Measurements from ENCODE around the gene TEX29. TPM values are rescaled to one million over a fixed set of nuclear protein-coding genes. Genes with fewer than 3 reads are reported as not detected.
A peak's percentile ranks its signal among the peaks of the same experiment; 100 is the strongest.

TEX29 gene
- polyA plus RNA-seq, 6 donors from 2014 or later, result not detected

DNA sequence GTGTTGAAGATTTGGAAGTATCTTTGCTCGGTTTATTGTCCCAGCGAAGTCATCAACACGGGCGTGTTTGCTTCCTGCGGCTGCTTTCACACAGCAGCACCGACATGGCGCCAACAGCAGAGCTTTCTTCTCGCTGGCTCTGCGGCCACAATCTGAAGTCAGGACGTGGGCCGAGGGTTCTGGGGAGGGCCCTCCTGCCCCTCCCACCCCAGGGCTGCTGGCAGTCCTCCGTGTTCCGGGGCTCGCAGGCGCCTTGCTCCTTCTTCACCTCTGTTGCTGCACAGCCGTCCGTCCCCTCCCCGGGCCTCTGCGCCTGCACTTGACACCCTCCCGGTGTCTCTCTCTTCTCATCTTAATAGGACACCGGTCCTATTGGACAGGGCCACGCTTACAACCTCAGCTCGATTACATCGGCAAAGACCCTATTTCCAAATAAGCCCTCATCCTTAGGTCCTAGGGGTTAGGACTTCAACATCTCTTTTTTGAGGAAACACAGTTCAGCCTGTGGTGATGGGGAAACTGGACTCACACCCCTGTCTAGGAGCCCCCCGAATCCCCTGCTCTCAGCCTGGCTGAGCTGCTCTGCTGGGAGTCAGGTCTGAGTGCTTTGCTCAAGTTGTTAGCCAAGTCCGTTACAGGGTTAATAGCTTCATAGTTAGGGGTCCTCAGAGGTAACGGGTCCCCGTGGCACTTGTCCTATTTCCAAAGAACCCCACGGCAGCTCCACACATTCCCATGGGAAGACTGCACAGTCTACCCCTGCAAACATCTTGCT is 2.7 kb upstream of the TEX29 start:
- H3K9me3 Mint-ChIP-seq, result peaks cover 0 to 8% (median 2%) of the 10 kb centered on the region in 7 donors
- peak overlapping the region in 1 of 8 donors; percentile 52 for H3K4me3 Mint-ChIP-seq
- H3K4me1 Mint-ChIP-seq, result peaks cover 0 to 4% (median 0%) of the 10 kb centered on the region in 3 donors
- no peak for ATAC-seq (ENCODE audit: low read depth in 2 of 2)
- H3K27me3 Mint-ChIP-seq, result no peaks in the 10 kb centered on the region
- no peak for DNase-seq
- H3K27ac Mint-ChIP-seq, result peak overlapping the region in 1 of 6 donors; percentile 61
- peaks cover 14 to 36% of the 10 kb centered on the region in 2 donors for H3K36me3 Mint-ChIP-seq

DNA sequence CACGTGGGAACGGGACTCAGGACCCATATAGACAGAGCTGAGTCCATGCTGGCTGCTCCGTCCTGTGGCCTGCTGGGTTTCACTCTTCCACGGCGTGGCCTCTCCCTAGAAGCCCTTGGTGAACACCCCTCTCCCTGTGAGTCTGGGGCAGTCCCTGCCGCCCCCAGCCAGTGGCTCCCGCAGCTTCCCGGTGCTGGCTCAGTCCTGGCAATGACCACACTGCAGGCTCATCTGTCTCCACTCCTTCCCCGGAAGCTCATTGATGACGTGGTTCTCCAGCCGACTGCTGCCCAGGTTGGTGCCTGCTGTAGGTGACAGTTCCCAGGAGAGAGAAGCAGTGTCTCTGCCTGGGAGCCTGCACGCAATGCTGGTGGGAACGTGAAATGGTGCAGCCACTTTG is 2.1 kb upstream of the TEX29 start:
- Mint-ChIP-seq H3K9me3 (peaks cover 0 to 8% (median 0%) of the 10 kb centered on the region in 7 donors), H3K27ac (peak overlapping the region in 2 of 6 donors; percentile 7 to 38), H3K4me1 (peaks cover 0 to 4% (median 0%) of the 10 kb centered on the region in 3 donors), H3K27me3 (no peaks in the 10 kb centered on the region), H3K4me3 (no peak overlapping the region), H3K36me3 (peaks cover 11 to 30% of the 10 kb centered on the region in 2 donors)
- ATAC-seq (ENCODE audit: low read depth in 2 of 2) (no peak), DNase-seq (no peak)

DNA sequence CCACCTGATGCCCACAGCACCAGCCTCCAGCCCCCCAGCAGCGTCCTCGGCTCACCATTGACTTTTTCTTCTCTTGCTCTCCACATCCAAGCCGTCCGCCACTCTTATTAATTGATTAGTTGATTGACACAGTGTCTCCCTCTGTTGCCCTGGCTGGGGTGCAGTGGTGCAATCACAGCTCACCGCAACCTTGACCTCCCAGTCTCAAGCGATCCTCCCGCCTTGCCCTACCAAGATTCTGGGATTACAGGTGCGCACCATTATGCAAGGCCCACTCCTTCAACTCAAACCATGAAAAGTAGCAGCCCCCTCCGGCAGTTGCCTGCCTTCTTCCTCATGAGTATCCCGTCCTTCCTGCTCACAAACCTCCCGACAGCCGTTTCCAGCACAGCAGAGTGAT is 921 bp upstream of the TEX29 start:
- H3K9me3 Mint-ChIP-seq, result peaks cover 0 to 8% (median 0%) of the 10 kb centered on the region in 7 donors
- ATAC-seq (ENCODE audit: low read depth in 2 of 2) (no peak), DNase-seq (no peak)
- H3K27me3 Mint-ChIP-seq, result no peaks in the 10 kb centered on the region
- H3K4me3 Mint-ChIP-seq, result no peak overlapping the region
- peaks cover 11 to 30% of the 10 kb centered on the region in 2 donors for H3K36me3 Mint-ChIP-seq
- peak overlapping the region in 1 of 6 donors; percentile 76 for H3K27ac Mint-ChIP-seq
- peaks cover 0 to 4% (median 0%) of the 10 kb centered on the region in 3 donors for H3K4me1 Mint-ChIP-seq

DNA sequence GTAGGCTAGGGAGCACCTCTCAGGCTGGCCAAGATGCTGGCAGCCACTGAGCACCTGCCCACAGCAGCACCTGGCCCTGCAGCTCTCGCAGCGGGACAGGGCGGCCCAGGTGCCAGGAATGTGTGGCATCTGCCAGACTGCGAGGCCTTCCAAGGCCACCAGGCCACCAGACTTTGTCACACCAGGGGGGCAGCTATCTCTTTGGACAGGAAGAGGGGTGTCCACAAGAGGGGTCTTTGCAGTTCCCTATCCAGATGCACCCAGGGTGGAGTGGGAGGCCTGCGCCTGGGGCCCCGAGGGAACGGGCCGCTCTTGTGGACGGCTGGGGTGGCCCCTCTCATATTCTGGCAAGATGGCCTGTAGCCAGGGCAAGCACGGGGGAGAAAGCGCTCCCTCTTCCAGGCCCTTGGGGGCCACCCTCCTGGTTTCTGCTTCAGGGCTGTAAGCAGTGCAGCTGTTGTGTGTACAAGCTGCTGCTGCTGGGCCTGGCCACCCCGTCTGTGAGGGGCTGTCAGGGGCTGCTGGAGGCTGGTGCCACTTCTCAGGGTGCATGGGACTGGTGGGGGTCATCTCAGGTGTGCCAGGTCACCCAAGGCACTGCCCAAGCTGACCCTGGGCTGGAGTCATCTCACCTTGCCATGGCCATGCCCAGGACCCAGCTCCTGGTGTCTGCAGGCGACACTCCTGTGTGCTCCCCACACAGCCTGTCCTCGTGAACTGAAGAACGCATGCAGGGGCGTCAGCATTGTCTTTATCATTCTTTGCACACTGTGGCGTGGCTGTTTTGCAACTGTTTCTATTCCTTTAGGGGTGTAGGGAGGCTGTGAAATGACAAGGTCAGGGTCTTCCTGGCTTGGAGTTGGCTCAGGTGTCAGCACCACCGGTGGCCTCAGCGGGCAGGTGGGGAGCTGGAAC is 1.8 kb downstream of the TEX29 start:
- no peak overlapping the region for H3K4me3 Mint-ChIP-seq
- H3K4me1 Mint-ChIP-seq, result peaks cover 0 to 4% (median 0%) of the 10 kb centered on the region in 3 donors
- no peaks in the 10 kb centered on the region for H3K9me3 Mint-ChIP-seq
- H3K27me3 Mint-ChIP-seq, result no peaks in the 10 kb centered on the region
- ATAC-seq (ENCODE audit: low read depth in 2 of 2) (no peak), DNase-seq (no peak)
- no peak overlapping the region for H3K27ac Mint-ChIP-seq
- H3K36me3 Mint-ChIP-seq, result peaks cover 0 to 15% of the 10 kb centered on the region in 2 donors

DNA sequence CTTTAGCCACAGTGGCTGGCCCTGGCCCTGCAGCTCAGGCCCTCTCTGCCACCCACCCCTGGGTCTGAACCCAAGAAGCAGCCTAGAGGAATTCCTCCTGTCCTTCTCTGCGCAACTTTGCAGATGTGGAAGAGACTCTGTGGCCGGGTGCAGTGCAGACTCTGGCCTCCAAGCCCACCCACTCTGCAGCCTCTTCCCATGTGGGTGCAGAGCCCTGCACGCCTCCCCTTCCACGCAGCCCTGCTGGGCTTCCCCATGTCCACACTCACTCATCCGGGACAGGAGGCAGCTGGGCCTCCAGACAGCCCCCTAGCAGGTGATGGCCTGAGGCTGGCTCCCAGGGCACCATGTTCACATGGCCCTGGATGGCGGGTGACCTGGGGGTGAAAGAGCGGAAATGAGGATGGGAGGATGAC is 2.5 kb downstream of the TEX29 start:
- Mint-ChIP-seq H3K27ac (no peak overlapping the region), H3K27me3 (no peaks in the 10 kb centered on the region)

DNA sequence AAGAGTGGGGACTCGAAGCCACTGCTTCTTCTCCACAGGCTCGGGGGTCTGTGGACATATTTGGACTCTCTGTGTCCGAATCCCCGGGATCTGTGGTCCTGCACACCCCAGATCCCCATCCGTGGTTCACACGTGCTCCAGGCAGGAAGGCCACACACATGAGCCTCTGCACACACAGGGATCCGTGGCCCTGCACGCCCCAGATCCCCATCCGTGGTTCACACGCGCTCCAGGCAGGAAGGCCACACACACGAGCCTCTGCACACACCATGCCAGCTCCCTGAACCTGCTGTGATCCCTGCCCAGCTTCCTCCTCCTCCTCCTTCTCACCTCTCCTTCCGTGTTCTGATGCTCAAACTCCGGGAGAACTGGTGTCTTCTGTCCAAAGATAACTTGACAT is 3.1 kb downstream of the TEX29 start:
- ATAC-seq (ENCODE audit: low read depth in 2 of 2) (no peak), DNase-seq (no peak)
- H3K9me3 Mint-ChIP-seq, result no peaks in the 10 kb centered on the region
- H3K27ac Mint-ChIP-seq, result no peak overlapping the region
- H3K36me3 Mint-ChIP-seq, result peaks cover 0 to 7% of the 10 kb centered on the region in 2 donors
- H3K4me1 Mint-ChIP-seq, result peaks cover 0 to 1% (median 0%) of the 10 kb centered on the region in 3 donors
- no peak overlapping the region for H3K4me3 Mint-ChIP-seq
- no peaks in the 10 kb centered on the region for H3K27me3 Mint-ChIP-seq

More for the DNA sequence above, 2.5 kb downstream of the TEX29 start:
- Mint-ChIP-seq H3K36me3 (peaks cover 0 to 9% of the 10 kb centered on the region in 2 donors), H3K9me3 (no peaks in the 10 kb centered on the region), H3K4me3 (no peak overlapping the region), H3K4me1 (peaks cover 0 to 4% (median 0%) of the 10 kb centered on the region in 3 donors)
- DNase-seq (no peak), ATAC-seq (ENCODE audit: low read depth in 2 of 2) (no peak)

DNA sequence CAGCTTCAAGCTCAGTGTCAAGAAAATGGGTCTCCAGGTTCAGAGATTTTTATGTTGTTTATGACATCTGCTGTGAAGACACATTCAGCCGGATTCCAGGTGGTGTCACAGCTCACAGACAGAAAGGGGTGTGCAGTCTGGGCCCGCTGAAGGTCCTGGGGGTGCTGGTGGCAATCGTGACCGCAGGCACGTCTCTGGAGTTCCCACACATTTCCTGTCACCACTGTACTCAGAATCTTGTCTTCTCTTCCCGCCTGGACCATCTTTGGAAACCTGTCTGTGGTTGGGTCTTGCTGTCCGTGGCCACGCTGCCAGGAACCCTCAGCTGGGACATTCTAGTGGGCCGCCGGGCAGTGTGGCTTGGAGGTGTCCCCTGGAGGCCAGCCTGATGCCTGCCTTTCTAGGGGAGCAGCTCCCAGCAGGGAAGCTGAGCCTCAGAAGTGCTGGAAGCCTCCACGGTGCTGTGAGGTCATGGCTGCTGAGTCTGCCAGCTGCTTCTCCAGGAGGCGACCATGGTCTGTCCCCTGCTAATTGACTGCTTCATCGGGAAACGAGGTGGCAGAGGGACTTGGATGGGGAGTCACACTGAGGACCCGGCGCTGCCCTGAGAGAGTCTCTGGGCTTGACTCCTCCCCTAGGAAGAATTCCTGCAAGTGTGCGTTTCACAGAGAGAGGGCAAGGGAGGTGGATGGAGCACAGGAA is 3.7 kb downstream of the TEX29 start:
- Mint-ChIP-seq H3K36me3 (peaks cover 0 to 7% of the 10 kb centered on the region in 2 donors), H3K4me3 (no peak overlapping the region), H3K27ac (no peak overlapping the region), H3K4me1 (no peaks in the 10 kb centered on the region), H3K9me3 (no peaks in the 10 kb centered on the region), H3K27me3 (no peaks in the 10 kb centered on the region)
- no peak for DNase-seq
- no peak for ATAC-seq (ENCODE audit: low read depth in 2 of 2)

DNA sequence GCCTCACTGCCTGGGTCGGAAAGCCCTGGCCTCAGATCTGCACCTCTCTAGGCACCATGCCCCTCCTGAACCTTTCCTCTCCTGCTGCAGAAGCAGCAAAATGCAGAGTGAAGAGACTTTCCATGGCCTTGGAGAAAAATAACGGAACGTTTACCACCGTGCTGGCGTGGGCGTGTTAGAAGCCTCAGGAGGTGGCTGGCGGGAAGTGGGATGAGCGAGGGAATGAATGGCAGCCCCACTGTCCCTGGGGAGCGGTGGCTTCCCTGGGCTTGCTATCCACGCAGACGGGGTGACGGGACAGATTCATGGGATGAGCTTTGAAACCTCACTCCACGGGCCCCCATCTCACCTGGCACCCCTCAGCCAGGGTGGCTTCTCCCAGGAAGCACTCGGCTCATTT is 4.3 kb downstream of the TEX29 start:
- no peak for DNase-seq
- no peak for ATAC-seq (ENCODE audit: low read depth in 2 of 2)
- no peaks in the 10 kb centered on the region for H3K4me1 Mint-ChIP-seq
- no peaks in the 10 kb centered on the region for H3K9me3 Mint-ChIP-seq
- H3K4me3 Mint-ChIP-seq, result no peak overlapping the region
- H3K36me3 Mint-ChIP-seq, result peaks cover 1% of the 10 kb centered on the region in 2 donors
- H3K27ac Mint-ChIP-seq, result no peak overlapping the region
- H3K27me3 Mint-ChIP-seq, result no peaks in the 10 kb centered on the region

DNA sequence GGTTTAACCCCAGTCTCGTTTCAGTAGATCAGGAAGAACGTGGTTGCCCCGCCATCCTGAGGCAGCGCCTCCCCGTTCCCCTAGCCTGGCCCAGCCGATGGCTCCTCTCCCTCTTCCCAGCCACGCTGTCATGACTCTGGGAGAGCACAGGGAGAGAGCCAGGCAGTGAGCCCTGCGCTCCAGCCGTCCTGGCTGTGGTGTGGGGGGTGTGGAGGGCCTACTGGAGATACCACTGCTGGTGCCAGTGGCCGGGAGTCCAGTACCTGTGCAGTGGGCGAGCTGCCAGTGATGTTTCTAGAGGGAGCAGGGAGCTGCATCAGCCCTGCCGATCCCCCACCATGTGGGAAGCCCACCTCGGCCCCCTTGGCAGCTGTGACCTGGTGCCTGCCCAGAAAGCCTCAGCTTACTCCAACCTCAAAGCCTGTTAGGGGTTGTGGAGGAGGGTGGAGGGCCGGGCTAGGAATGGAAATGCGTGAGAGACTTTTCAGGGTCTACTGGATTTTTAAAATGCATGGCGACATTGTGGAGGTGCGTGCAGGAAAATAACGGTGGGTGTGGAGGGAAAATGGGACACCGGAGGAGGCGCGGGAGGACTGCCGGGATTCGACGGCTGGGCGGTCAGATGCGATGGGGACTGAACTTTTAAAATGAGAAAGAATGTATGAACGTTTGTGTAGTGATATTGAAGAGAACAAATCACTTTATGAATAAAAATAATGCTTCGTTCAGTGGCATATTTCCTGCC is 4.9 kb downstream of the TEX29 start:
- no peaks in the 10 kb centered on the region for H3K4me1 Mint-ChIP-seq
- peaks cover 0 to 3% of the 10 kb centered on the region in 2 donors for H3K36me3 Mint-ChIP-seq
- no peak for ATAC-seq (ENCODE audit: low read depth in 2 of 2)
- no peak for DNase-seq
- no peaks in the 10 kb centered on the region for H3K9me3 Mint-ChIP-seq
- no peak overlapping the region for H3K4me3 Mint-ChIP-seq
- H3K27me3 Mint-ChIP-seq, result no peaks in the 10 kb centered on the region
- H3K27ac Mint-ChIP-seq, result no peak overlapping the region

DNA sequence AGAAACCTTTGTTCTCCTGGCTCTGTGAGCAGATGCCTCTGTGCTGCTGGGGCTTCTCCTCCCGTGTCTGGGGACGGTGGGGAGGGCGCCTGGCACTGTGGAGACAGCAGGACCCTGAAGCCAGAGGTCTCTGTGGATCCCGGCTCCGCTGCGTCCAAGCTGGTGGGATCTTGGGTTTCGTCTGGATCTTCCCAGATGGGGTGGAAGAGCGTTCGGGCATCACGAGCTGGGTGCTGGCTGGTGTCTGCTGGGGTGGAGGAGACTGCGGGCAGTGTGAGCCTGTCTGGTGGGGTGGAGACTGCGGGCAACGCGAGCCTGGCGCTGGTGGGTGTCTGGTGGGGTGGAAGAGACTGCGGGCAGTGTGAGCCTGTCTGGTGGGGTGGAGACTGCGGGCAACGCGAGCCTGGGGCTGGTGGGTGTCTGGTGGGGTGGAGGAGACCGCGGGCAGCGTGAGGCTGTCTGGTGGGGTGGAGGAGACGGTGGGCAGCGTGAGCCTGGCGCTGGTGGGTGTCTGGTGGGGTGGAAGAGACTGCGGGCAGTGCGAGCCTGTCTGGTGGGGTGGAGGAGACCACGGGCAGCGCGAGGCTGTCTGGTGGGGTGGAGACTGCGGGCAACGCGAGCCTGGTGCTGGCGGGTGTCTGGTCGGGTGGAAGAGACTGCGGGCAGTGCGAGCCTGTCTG is 5.6 kb downstream of the TEX29 start:
- no peak for ATAC-seq (ENCODE audit: low read depth in 2 of 2)
- peak overlapping the region in 1 of 6 donors; percentile 24 for H3K27ac Mint-ChIP-seq
- H3K9me3 Mint-ChIP-seq, result peaks cover 0 to 2% (median 0%) of the 10 kb centered on the region in 7 donors
- H3K36me3 Mint-ChIP-seq, result peaks cover 0 to 3% of the 10 kb centered on the region in 2 donors
- no peaks in the 10 kb centered on the region for H3K27me3 Mint-ChIP-seq
- no peaks in the 10 kb centered on the region for H3K4me1 Mint-ChIP-seq
- H3K4me3 Mint-ChIP-seq, result no peak overlapping the region
- no peak for DNase-seq

DNA sequence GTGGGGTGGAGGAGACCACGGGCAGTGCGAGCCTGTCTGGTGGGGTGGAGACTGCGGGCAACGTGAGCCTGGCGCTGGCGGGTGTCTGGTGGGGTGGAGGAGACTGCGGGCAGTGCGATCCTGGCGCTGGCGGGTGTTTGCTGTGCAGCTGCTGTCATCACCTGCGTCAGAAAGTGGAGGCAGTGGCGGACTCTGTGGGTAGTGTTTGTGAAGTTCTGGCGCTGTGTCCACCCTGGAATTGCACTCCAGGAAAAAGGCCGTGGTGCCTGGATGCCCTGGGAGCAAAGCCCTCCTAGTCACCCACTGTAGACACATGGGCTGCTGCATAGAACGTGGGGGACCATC is 6.2 kb downstream of the TEX29 start:
- no peak overlapping the region for H3K4me3 Mint-ChIP-seq
- H3K27ac Mint-ChIP-seq, result no peak overlapping the region
- no peaks in the 10 kb centered on the region for H3K4me1 Mint-ChIP-seq
- H3K27me3 Mint-ChIP-seq, result no peaks in the 10 kb centered on the region
- peaks cover 0 to 2% (median 0%) of the 10 kb centered on the region in 7 donors for H3K9me3 Mint-ChIP-seq
- ATAC-seq (ENCODE audit: low read depth in 2 of 2), result no peak
- H3K36me3 Mint-ChIP-seq, result peaks cover 0 to 3% of the 10 kb centered on the region in 2 donors
- no peak for DNase-seq

DNA sequence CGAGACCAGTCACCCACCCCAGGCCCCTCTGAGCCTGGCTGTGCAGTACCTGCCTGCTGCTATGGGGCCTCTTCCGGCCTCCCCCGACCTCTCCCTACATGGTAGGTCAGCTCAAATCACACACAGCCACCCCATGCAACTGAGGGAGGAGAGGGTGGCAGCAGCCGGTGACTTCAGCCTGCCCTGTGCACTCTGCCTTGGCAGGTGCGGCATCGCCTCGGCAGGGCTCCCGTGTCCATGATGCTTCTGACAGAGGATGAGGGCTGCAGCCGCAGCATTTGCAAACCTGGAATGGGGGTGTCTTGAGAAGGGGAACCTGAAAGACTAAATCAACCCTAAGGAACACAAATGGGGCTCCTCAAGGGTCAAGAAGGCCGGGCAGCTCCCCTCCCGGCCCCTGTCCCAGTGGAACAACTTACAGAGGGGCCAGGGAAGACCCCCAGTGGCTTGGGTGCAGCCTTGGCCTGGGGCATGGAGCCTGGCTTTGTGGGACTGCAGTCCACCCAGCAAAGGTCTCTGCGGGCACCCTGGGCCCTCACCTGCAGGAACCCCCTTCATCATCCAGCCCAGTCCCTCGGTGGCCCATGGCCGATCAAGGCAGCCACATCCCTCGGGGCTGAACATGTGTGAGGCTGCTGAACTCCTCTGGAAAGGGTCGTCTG is 6.7 kb downstream of the TEX29 start:
- Mint-ChIP-seq H3K27me3 (no peaks in the 10 kb centered on the region), H3K36me3 (peaks cover 0 to 3% of the 10 kb centered on the region in 2 donors), H3K9me3 (peaks cover 0 to 2% (median 0%) of the 10 kb centered on the region in 7 donors), H3K27ac (peak overlapping the region in 1 of 6 donors; percentile 15), H3K4me3 (no peak overlapping the region), H3K4me1 (no peaks in the 10 kb centered on the region)
- ATAC-seq (ENCODE audit: low read depth in 2 of 2) (no peak), DNase-seq (no peak)
